ENCODE results near the gene ANKRD12. TPM values are rescaled to one million over a fixed set of nuclear protein-coding genes. Genes with fewer than 3 reads are reported as not detected.

ANKRD12 gene
- total RNA-seq, 2 experiments from 2014 or later: 65.9 to 66.5 TPM

GRCh38 chr18:9181275-9181674 is 44.7 kb downstream of the ANKRD12 start:
- ChIA-PET POLR2A (interaction anchor here (0.6 to 1.6 kb wide), 6 partner anchors 10 to 379 kb away, joined by 3 to 10 read pairs (median 3); no protein-coding TSS in a partner anchor), CTCF (ENCODE audit: unreplicated experiment) (no interaction called here)
- Histone ChIP-seq H3K4me2 (ENCODE audit: low read length) (no peak overlapping the region), H3K9me3 (ENCODE audit: low read length) (peaks cover 7% of the 10 kb centered on the region; the same call in 1 of the 2 replicates), H3K27ac (ENCODE audit: low read depth, low read length, poor library complexity, severe bottlenecking) (no peak overlapping the region), H3K79me2 (ENCODE audit: insufficient read depth, low read depth, low read length) (peaks cover 62% of the 10 kb centered on the region), H3K4me1 (ENCODE audit: insufficient read depth, low read length, poor library complexity, severe bottlenecking) (no peaks in the 10 kb centered on the region), H3K4me3 (ENCODE audit: low read depth, low read length, poor library complexity, severe bottlenecking) (no peak overlapping the region), H4K20me1 (ENCODE audit: insufficient read depth, low read length) (no peaks in the 10 kb centered on the region), H2AFZ (ENCODE audit: low read length) (no peak overlapping the region), H3K36me3 (ENCODE audit: insufficient read depth, low read length) (peaks cover 43% of the 10 kb centered on the region), H3K9me2 (ENCODE audit: insufficient read depth, low read length) (no peaks in the 10 kb centered on the region)
- TF ChIP-seq EZH2phosphoT487 (IDR thresholded peaks at IDR 0.05; ENCODE audit: borderline replicate concordance, low read depth, low read length) (no peak), CTCF (conservative IDR thresholded peaks at IDR 0.05; ENCODE audit: low read length) (no peak)
- BruUV-seq (replicated peaks): no TSS peak
- intact Hi-C loops (cut with micrococcal nuclease; ENCODE audit: unreplicated experiment): no loop called here
- DNase-seq (ENCODE audit: low spot score): no peak

- intact Hi-C loops (cut with micrococcal nuclease; ENCODE audit: unreplicated experiment): no loop called here
- Histone ChIP-seq H3K9me3 (ENCODE audit: low read length) (peaks cover 7% of the 10 kb centered on the region; the same call in 1 of the 2 replicates), H3K36me3 (ENCODE audit: insufficient read depth, low read length) (peaks cover 51% of the 10 kb centered on the region), H3K4me2 (ENCODE audit: low read length) (no peak overlapping the region), H3K4me1 (ENCODE audit: insufficient read depth, low read length, poor library complexity, severe bottlenecking) (no peaks in the 10 kb centered on the region), H3K9me2 (ENCODE audit: insufficient read depth, low read length) (no peaks in the 10 kb centered on the region), H3K27ac (ENCODE audit: low read depth, low read length, poor library complexity, severe bottlenecking) (no peak overlapping the region), H4K20me1 (ENCODE audit: insufficient read depth, low read length) (no peaks in the 10 kb centered on the region), H3K4me3 (ENCODE audit: low read depth, low read length, poor library complexity, severe bottlenecking) (no peak overlapping the region), H2AFZ (ENCODE audit: low read length) (no peak overlapping the region), H3K79me2 (ENCODE audit: insufficient read depth, low read depth, low read length) (peaks cover 45% of the 10 kb centered on the region)
- POLR2A ChIA-PET: interaction anchor here (1.3 kb wide), 1 partner anchor 39 kb away, joined by 3 read pairs; no protein-coding TSS in a partner anchor
- CTCF ChIA-PET (ENCODE audit: unreplicated experiment): no interaction called here
- TF ChIP-seq CTCF (conservative IDR thresholded peaks at IDR 0.05; ENCODE audit: low read length) (no peak), EZH2phosphoT487 (IDR thresholded peaks at IDR 0.05; ENCODE audit: borderline replicate concordance, low read depth, low read length) (no peak)
- BruUV-seq (replicated peaks): no TSS peak
- DNase-seq (ENCODE audit: low spot score): no peak
Measured at GRCh38 chr18:9182852-9183399, 46.3 kb downstream of the ANKRD12 start.

- H3K9me2 ChIP-seq (ENCODE audit: insufficient read depth, low read length): no peaks in the 10 kb centered on the region
- ChIA-PET CTCF (ENCODE audit: unreplicated experiment) (no interaction called here), POLR2A (interaction anchor here (0.6 kb wide), 2 partner anchors 89 to 94 kb away, joined by 3 read pairs; no protein-coding TSS in a partner anchor)
- no peak overlapping the region for H2AFZ ChIP-seq (ENCODE audit: low read length)
- H4K20me1 ChIP-seq (ENCODE audit: insufficient read depth, low read length): no peaks in the 10 kb centered on the region
- H3K4me1 ChIP-seq (ENCODE audit: insufficient read depth, low read length, poor library complexity, severe bottlenecking): no peaks in the 10 kb centered on the region
- peaks cover 23% of the 10 kb centered on the region for H3K79me2 ChIP-seq (ENCODE audit: insufficient read depth, low read depth, low read length)
- H3K9me3 ChIP-seq (ENCODE audit: low read length): peaks cover 7% of the 10 kb centered on the region; the same call in 1 of the 2 replicates
- intact Hi-C loops (cut with micrococcal nuclease; ENCODE audit: unreplicated experiment): no loop called here
- no peak overlapping the region for H3K27ac ChIP-seq (ENCODE audit: low read depth, low read length, poor library complexity, severe bottlenecking)
- H3K4me2 ChIP-seq (ENCODE audit: low read length): no peak overlapping the region
- BruUV-seq (replicated peaks): no TSS peak
- no peak for DNase-seq (ENCODE audit: low spot score)
- TF ChIP-seq EZH2phosphoT487 (IDR thresholded peaks at IDR 0.05; ENCODE audit: borderline replicate concordance, low read depth, low read length) (no peak), CTCF (conservative IDR thresholded peaks at IDR 0.05; ENCODE audit: low read length) (no peak)
- peaks cover 66% of the 10 kb centered on the region for H3K36me3 ChIP-seq (ENCODE audit: insufficient read depth, low read length)
- H3K4me3 ChIP-seq (ENCODE audit: low read depth, low read length, poor library complexity, severe bottlenecking): no peak overlapping the region
Measured at GRCh38 chr18:9184998-9185613, 48.5 kb downstream of the ANKRD12 start.
